Testis (tissue), 2 donors: ENCODE results near the gene MALL.
"Not testable (repeated sequence)": the region's sequence is repeated elsewhere in the genome, so short reads cannot be mapped to it uniquely, and the experiment has no call there.

Source experiments
- CTCF ChIP-seq, 3 experiments: fragments of 450-650 bp in 2 of 3; fragments of 200-600 bp in 1 of 3; sonication (generic) in 1 of 3; IDR thresholded peaks; one replicate each; pipeline ENCODE4 v1.5.1; 2016 to 2019; ENCODE audit warnings: antibody characterized with exemption in 3 of 3, mild to moderate bottlenecking in 2 of 3, moderate library complexity in 1 of 3
- POLR2A ChIP-seq: fragments of 450-650 bp; IDR thresholded peaks from one replicate; pipeline ENCODE4 v1.6.1; 2017; ENCODE audit warnings: antibody characterized with exemption, mild to moderate bottlenecking, moderate library complexity

GRCh38 chr2:110090164-110090563 is 25.5 kb downstream of the MALL start:
- TF ChIP-seq POLR2A; CTCF (IDR thresholded peaks at IDR 0.05): not testable (repeated sequence)
